Omental fat pad (tissue), 4 donors: ENCODE data around the gene NCOA3. TPM values are rescaled to one million over a fixed set of nuclear protein-coding genes. Genes with fewer than 3 reads are reported as not detected.

ENCODE experiments used
- ATAC-seq: fragments of 150-250 bp; one replicate; pipeline ENCODE4 v1.9.1; 2016; ENCODE audit warnings: mild to moderate bottlenecking, moderate library complexity; ENCODE audit not compliant: low FRiP score
- DNase-seq: peaks from one replicate; pipeline ENCODE4 v3.0.0-alpha.2; 2019; ENCODE audit warnings: low spot score
- CTCF ChIP-seq, 3 donors: fragments of 450-650 bp; IDR thresholded peaks; one replicate each; pipeline ENCODE4 v1.5.1; 2016 to 2017; ENCODE audit warnings: antibody characterized with exemption in 3 of 3, mild to moderate bottlenecking in 3 of 3, moderate library complexity in 2 of 3
- total RNA-seq, 4 donors: library from RNA; depleted of rRNA; stranded (reverse); fragments of >200 nt; gene quantifications; one replicate each; pipeline ENCODE4 v1.1.0, GENCODE V29; 2016

NCOA3 gene
- total RNA-seq, 4 donors from 2014 or later = 33.7 to 70.6 (median 43.7) TPM

- ATAC-seq (no peak), DNase-seq (no peak)
- TF ChIP-seq CTCF (IDR thresholded peaks at IDR 0.05) = no peak
Observed at GRCh38 chr20:47660602-47660905, 158.9 kb downstream of the NCOA3 start.

- ATAC-seq (no peak), DNase-seq (no peak)
- no peak for TF ChIP-seq CTCF (IDR thresholded peaks at IDR 0.05)
Observed at GRCh38 chr20:47660983-47661700, 159.5 kb downstream of the NCOA3 start.

GRCh38 chr20:47661714-47662113, 160.0 kb downstream of the NCOA3 start:
- no peak for TF ChIP-seq CTCF (IDR thresholded peaks at IDR 0.05)
- DNase-seq (no peak), ATAC-seq (no peak)

GRCh38 chr20:47662483-47663353, 161.0 kb downstream of the NCOA3 start:
- no peak for TF ChIP-seq CTCF (IDR thresholded peaks at IDR 0.05)
- ATAC-seq = no peak
- no peak for DNase-seq

GRCh38 chr20:47663354-47664067, 161.8 kb downstream of the NCOA3 start:
- DNase-seq (peak; percentile 74), ATAC-seq (peak; percentile 60)
- TF ChIP-seq CTCF (IDR thresholded peaks at IDR 0.05) = peak in 1 of 3 donors; percentile 56

- ATAC-seq (no peak), DNase-seq (no peak)
- TF ChIP-seq CTCF (IDR thresholded peaks at IDR 0.05) = no peak
Observed at GRCh38 chr20:47664068-47664437, 162.4 kb downstream of the NCOA3 start.
